H1 (cell line): Measurements from ENCODE around the gene EXOC5.
"Not testable (repeated sequence)": the region's sequence is repeated elsewhere in the genome, so short reads cannot be mapped to it uniquely, and the experiment has no call there.

Experiments
- EP300 ChIP-seq, 2 experiments: IDR thresholded peaks; 1 replicate in 1 of 2; 2 replicates in 1 of 2; pipeline ENCODE4 v1.6.1; 2011 to 2012; ENCODE audit warnings: low read depth in 2 of 2, low read length in 2 of 2, mild to moderate bottlenecking in 2 of 2, borderline replicate concordance in 1 of 2, inconsistent platforms in 1 of 2, moderate library complexity in 1 of 2
- EZH2 ChIP-seq: fragments of 200-600 bp; sonication (generic); IDR thresholded peaks from 2 replicates; pipeline ENCODE4 v1.7.1; 2012; ENCODE audit warnings: low read depth, mild to moderate bottlenecking, moderate library complexity, low read length, inconsistent platforms; ENCODE audit not compliant: severe bottlenecking
- FOSL1 ChIP-seq: IDR thresholded peaks from 2 replicates; pipeline ENCODE4 v1.6.1; 2011; ENCODE audit warnings: mild to moderate bottlenecking, low read depth, low read length, moderate library complexity; ENCODE audit not compliant: insufficient read depth
- POLR2A ChIP-seq, 2 experiments: IDR thresholded peaks; 1 replicate in 1 of 2; 2 replicates in 1 of 2; pipeline ENCODE4 v1.6.1; 2011; ENCODE audit warnings: low read depth in 2 of 2, low read length in 2 of 2, mild to moderate bottlenecking in 2 of 2; ENCODE audit errors: control extremely low read depth in 1 of 2
- POLR2AphosphoS5 ChIP-seq: IDR thresholded peaks from 2 replicates; pipeline ENCODE4 v1.6.1; 2011; ENCODE audit warnings: low read depth, low read length
- RAD21 ChIP-seq, 2 experiments: IDR thresholded peaks in 1 of 2; conservative IDR thresholded peaks in 1 of 2; 2 replicates each; pipeline ENCODE4 v1.6.1; 2011; ENCODE audit warnings: low read depth in 2 of 2, low read length in 2 of 2, improper control_type of control experiment in 1 of 2, inconsistent platforms in 1 of 2, mild to moderate bottlenecking in 1 of 2, moderate library complexity in 1 of 2
- RXRA ChIP-seq: IDR thresholded peaks from 2 replicates; pipeline ENCODE4 v1.6.1; 2011; ENCODE audit warnings: low read depth, mild to moderate bottlenecking, low read length, moderate library complexity; ENCODE audit not compliant: insufficient read depth
- SIRT6 ChIP-seq: IDR thresholded peaks from one replicate; pipeline ENCODE4 v1.7.1; 2012; ENCODE audit warnings: low read length, inconsistent platforms
- TAF1 ChIP-seq: IDR thresholded peaks from 2 replicates; pipeline ENCODE4 v1.6.1; 2011; ENCODE audit warnings: mild to moderate bottlenecking, low read depth, low read length
- TEAD4 ChIP-seq: IDR thresholded peaks from 2 replicates; pipeline ENCODE4 v1.6.1; 2012; ENCODE audit warnings: low read depth, low read length, inconsistent platforms, mixed read lengths
- ZNF274 ChIP-seq: IDR thresholded peaks from 2 replicates; pipeline ENCODE4 v1.7.0; 2012; ENCODE audit warnings: low read length, borderline replicate concordance; ENCODE audit errors: extremely low read depth
- TF ChIP-seq, protein P1 (sequence below), 3 experiments: IDR thresholded peaks; 1 replicate in 2 of 3; 2 replicates in 1 of 3; pipeline versions ENCODE4 v1.5.1 to v1.6.1; 2011; ENCODE audit warnings: low read length in 3 of 3, mild to moderate bottlenecking in 3 of 3, inconsistent platforms in 2 of 3, low read depth in 1 of 3, moderate library complexity in 1 of 3; ENCODE audit not compliant: insufficient read depth in 1 of 3; ENCODE audit errors: control extremely low read depth in 1 of 3
- TF ChIP-seq, protein P2 (sequence below): IDR thresholded peaks from 2 replicates; pipeline ENCODE4 v1.6.1; 2012; ENCODE audit warnings: inconsistent platforms
- TF ChIP-seq, protein P3 (sequence below): IDR thresholded peaks from 2 replicates; pipeline ENCODE4 v1.6.1; 2011; ENCODE audit warnings: low read length, improper control_type of control experiment

DNA sequence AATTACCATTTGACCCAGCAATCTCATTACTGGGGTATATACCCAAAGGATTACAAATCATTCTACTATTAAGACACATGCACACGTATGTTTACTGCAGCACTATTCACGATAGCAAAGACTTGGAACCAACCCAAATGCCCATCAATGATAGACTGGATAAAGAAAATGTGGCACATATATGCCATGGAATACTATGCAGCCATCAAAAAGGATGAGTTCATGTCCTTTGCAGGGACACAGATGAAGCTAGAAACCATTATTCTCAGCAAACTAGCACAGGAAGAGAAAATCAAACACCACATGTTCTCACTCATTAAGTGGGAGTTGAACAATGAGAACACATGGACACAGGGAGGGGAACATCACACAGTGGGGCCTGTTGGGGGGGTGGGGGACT is 40.4 kb downstream of the EXOC5 start:
- TF ChIP-seq RXRA; RAD21 (IDR thresholded peaks at IDR 0.05 in 1 of 2, conservative IDR thresholded peaks at IDR 0.05 in 1 of 2; ENCODE audit: low read depth in 2 of 2, low read length in 2 of 2); ZNF274; EP300 (IDR thresholded peaks at IDR 0.05; ENCODE audit: borderline replicate concordance in 1 of 2, low read depth in 2 of 2, low read length in 2 of 2); TAF1; POLR2AphosphoS5; POLR2A (IDR thresholded peaks at IDR 0.05; ENCODE audit: control extremely low read depth in 1 of 2, low read depth in 2 of 2, low read length in 2 of 2); EZH2; SIRT6; FOSL1; TEAD4: not testable (repeated sequence)
- TF ChIP-seq, protein P1, sequence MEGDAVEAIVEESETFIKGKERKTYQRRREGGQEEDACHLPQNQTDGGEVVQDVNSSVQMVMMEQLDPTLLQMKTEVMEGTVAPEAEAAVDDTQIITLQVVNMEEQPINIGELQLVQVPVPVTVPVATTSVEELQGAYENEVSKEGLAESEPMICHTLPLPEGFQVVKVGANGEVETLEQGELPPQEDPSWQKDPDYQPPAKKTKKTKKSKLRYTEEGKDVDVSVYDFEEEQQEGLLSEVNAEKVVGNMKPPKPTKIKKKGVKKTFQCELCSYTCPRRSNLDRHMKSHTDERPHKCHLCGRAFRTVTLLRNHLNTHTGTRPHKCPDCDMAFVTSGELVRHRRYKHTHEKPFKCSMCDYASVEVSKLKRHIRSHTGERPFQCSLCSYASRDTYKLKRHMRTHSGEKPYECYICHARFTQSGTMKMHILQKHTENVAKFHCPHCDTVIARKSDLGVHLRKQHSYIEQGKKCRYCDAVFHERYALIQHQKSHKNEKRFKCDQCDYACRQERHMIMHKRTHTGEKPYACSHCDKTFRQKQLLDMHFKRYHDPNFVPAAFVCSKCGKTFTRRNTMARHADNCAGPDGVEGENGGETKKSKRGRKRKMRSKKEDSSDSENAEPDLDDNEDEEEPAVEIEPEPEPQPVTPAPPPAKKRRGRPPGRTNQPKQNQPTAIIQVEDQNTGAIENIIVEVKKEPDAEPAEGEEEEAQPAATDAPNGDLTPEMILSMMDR (IDR thresholded peaks at IDR 0.05; ENCODE audit: control extremely low read depth in 1 of 3, insufficient read depth in 1 of 3, low read depth in 1 of 3, low read length in 3 of 3), result not testable (repeated sequence)
- TF ChIP-seq, protein P2, sequence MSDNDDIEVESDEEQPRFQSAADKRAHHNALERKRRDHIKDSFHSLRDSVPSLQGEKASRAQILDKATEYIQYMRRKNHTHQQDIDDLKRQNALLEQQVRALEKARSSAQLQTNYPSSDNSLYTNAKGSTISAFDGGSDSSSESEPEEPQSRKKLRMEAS, result not testable (repeated sequence)
- TF ChIP-seq, protein P3, sequence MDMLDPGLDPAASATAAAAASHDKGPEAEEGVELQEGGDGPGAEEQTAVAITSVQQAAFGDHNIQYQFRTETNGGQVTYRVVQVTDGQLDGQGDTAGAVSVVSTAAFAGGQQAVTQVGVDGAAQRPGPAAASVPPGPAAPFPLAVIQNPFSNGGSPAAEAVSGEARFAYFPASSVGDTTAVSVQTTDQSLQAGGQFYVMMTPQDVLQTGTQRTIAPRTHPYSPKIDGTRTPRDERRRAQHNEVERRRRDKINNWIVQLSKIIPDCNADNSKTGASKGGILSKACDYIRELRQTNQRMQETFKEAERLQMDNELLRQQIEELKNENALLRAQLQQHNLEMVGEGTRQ, result not testable (repeated sequence)
